Gastroesophageal sphincter (tissue), 4 donors: ENCODE data around the gene C19orf25. TPM values are rescaled to one million over a fixed set of nuclear protein-coding genes. Genes with fewer than 3 reads are reported as not detected.

Source experiments
- ATAC-seq: fragments of 150-250 bp; one replicate; pipeline ENCODE4 v1.9.1; 2016; ENCODE audit warnings: mild to moderate bottlenecking, moderate library complexity
- H3K27ac ChIP-seq, 4 donors: fragments of 200-600 bp; sonication (generic) in 3 of 4; 1 replicate in 3 of 4; 2 replicates in 1 of 4; pipeline ENCODE4 v1.5.1; 2016 to 2019
- H3K27me3 ChIP-seq: fragments of 200-600 bp; sonication (generic); one replicate; pipeline ENCODE4 v1.5.1; 2019
- H3K36me3 ChIP-seq, 2 donors: fragments of 200-600 bp; sonication (generic); one replicate each; pipeline ENCODE4 v1.5.1; 2019; ENCODE audit warnings: control low read depth in 1 of 2
- H3K4me1 ChIP-seq, 3 donors: fragments of 200-600 bp; sonication (generic); 1 replicate in 2 of 3; 2 replicates in 1 of 3; pipeline ENCODE4 v1.5.1; 2016 to 2019; ENCODE audit warnings: control low read depth in 2 of 3
- H3K4me3 ChIP-seq, 2 donors: fragments of 200-600 bp; sonication (generic); one replicate each; pipeline ENCODE4 v1.5.1; 2019; ENCODE audit warnings: mild to moderate bottlenecking in 1 of 2, moderate library complexity in 1 of 2
- H3K9me3 ChIP-seq, 3 donors: fragments of 200-600 bp; sonication (generic); one replicate each; pipeline ENCODE4 v1.5.1; 2017 to 2019; ENCODE audit warnings: control low read depth in 2 of 3
- CTCF ChIP-seq, 4 experiments: fragments of 200-600 bp in 2 of 4; fragments of 450-650 bp in 2 of 4; sonication (generic) in 1 of 4; IDR thresholded peaks; one replicate each; pipeline ENCODE4 v1.5.1; 2017 to 2019; ENCODE audit warnings: antibody characterized with exemption in 4 of 4, mild to moderate bottlenecking in 2 of 4, moderate library complexity in 2 of 4
- EP300 ChIP-seq: sonication (generic); formaldehyde crosslinking; IDR thresholded peaks from one replicate; pipeline ENCODE4 v1.6.1; 2017; ENCODE audit warnings: antibody characterized with exemption, mild to moderate bottlenecking
- POLR2A ChIP-seq, 2 donors: fragments of 450-650 bp; IDR thresholded peaks; one replicate each; pipeline ENCODE4 v1.6.1; 2017; ENCODE audit warnings: antibody characterized with exemption in 2 of 2, mild to moderate bottlenecking in 2 of 2, moderate library complexity in 1 of 2
- POLR2AphosphoS5 ChIP-seq: sonication (generic); formaldehyde crosslinking; IDR thresholded peaks from one replicate; pipeline ENCODE4 v1.6.1; 2017; ENCODE audit warnings: antibody characterized with exemption
- WGBS, 2 donors: methylation state at CpG; one replicate each; pipeline ENCODE4 v1.1.5; 2018; ENCODE audit warnings: low coverage in 1 of 2; 5-methylcytosine and 5-hydroxymethylcytosine counted together
- total RNA-seq, 4 donors: library from RNA; depleted of rRNA; stranded (reverse); fragments of >200 nt; gene quantifications; one replicate each; pipeline ENCODE4 v1.1.0, GENCODE V29; 2016

C19orf25 gene
- total RNA-seq, 4 donors from 2014 or later = 20.6 to 40.0 (median 28.2) TPM

GRCh38 chr19:1471010-1471514 lies 8.0 kb downstream of the C19orf25 start:
- peak overlapping the region in 1 of 2 donors; percentile 51 for H3K4me3 ChIP-seq
- WGBS, 2 donors = no CpG with 5 or more reads among the region's 28 CpGs
- H3K27ac ChIP-seq = no peak overlapping the region
- ATAC-seq = no peak
- H3K36me3 ChIP-seq = peaks cover 0 to 30% of the 10 kb centered on the region in 2 donors
- H3K9me3 ChIP-seq = no peaks in the 10 kb centered on the region
- H3K4me1 ChIP-seq = peaks cover 14 to 91% (median 50%) of the 10 kb centered on the region in 3 donors
- H3K27me3 ChIP-seq = peaks cover 88% of the 10 kb centered on the region
- no peak for TF ChIP-seq POLR2A (IDR thresholded peaks at IDR 0.05)
- no peak for TF ChIP-seq CTCF (IDR thresholded peaks at IDR 0.05)
- no peak for TF ChIP-seq POLR2AphosphoS5
- no peak for TF ChIP-seq EP300

- peak; percentile 32 for ATAC-seq
- Histone ChIP-seq H3K27me3 (peaks cover 94% of the 10 kb centered on the region), H3K4me1 (peaks cover 14 to 97% (median 50%) of the 10 kb centered on the region in 3 donors), H3K36me3 (peaks cover 0 to 30% of the 10 kb centered on the region in 2 donors), H3K27ac (no peak overlapping the region), H3K9me3 (no peaks in the 10 kb centered on the region), H3K4me3 (peak overlapping the region; percentile 4 to 51)
- 0% methylated on average over 2 of the region's 67 CpGs; no CpG with 5 or more reads in 1 of the 2 donors for WGBS, 2 donors
- no peak for TF ChIP-seq POLR2A (IDR thresholded peaks at IDR 0.05)
These were observed 8.6 kb downstream of the C19orf25 start for GRCh38 chr19:1470305-1471009.

DNA sequence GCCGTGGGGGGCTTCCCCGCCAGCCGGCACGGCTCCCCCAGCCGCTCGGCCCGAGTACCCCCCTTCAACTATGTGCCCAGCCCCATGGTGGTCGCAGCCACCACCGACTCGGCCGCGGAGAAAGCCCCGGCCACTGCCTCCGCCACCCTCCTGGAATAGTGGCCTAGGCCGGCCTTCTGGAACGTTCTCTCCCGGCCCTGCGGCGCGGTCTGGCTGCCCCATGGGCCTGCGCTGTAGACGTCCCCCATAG lies 9.0 kb downstream of the C19orf25 start:
- whole genome bisulfite sequencing, 2 donors = no CpG with 5 or more reads among the region's 22 CpGs
- H3K36me3 ChIP-seq = peaks cover 0 to 30% of the 10 kb centered on the region in 2 donors
- peaks cover 99% of the 10 kb centered on the region for H3K27me3 ChIP-seq
- no peak overlapping the region for H3K27ac ChIP-seq
- no peaks in the 10 kb centered on the region for H3K9me3 ChIP-seq
- peak overlapping the region; percentile 4 to 51 for H3K4me3 ChIP-seq
- ATAC-seq = no peak
- peaks cover 14 to 99% (median 50%) of the 10 kb centered on the region in 3 donors for H3K4me1 ChIP-seq
- TF ChIP-seq POLR2A (IDR thresholded peaks at IDR 0.05) (no peak), EP300 (no peak), POLR2AphosphoS5 (no peak), CTCF (IDR thresholded peaks at IDR 0.05) (no peak)

- Histone ChIP-seq H3K27me3 (peaks cover 100% of the 10 kb centered on the region), H3K36me3 (peaks cover 0 to 25% of the 10 kb centered on the region in 2 donors), H3K4me3 (peak overlapping the region in 1 of 2 donors; percentile 51), H3K27ac (no peak overlapping the region), H3K4me1 (peaks cover 14 to 94% (median 50%) of the 10 kb centered on the region in 3 donors), H3K9me3 (no peaks in the 10 kb centered on the region)
- TF ChIP-seq POLR2AphosphoS5 (no peak), CTCF (IDR thresholded peaks at IDR 0.05) (no peak), EP300 (no peak), POLR2A (IDR thresholded peaks at IDR 0.05) (no peak)
- ATAC-seq = no peak
- WGBS, 2 donors = no CpG with 5 or more reads among the region's 117 CpGs
These were observed 9.6 kb downstream of the C19orf25 start for GRCh38 chr19:1469255-1470054.

DNA sequence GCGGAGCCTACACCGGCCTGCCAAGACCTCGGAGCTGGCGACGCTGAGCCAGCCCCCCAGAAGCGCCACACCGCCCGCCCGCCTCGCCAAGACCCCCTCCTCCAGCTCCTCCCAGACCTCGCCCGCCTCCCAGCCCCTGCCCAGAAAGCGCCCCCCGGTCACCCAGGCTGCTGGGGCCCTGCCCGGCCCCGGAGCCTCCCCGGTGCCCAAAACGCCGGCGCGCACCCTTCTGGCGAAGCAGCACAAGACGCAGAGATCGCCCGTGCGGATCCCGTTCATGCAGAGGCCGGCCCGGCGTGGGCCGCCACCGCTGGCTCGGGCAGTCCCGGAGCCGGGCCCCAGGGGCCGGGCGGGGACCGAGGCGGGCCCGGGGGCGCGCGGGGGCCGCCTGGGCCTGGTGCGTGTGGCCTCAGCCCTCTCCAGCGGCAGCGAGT lies 10.2 kb downstream of the C19orf25 start:
- WGBS, 2 donors = no CpG with 5 or more reads among the region's 47 CpGs
- H3K9me3 ChIP-seq = no peaks in the 10 kb centered on the region
- peaks cover 99% of the 10 kb centered on the region for H3K27me3 ChIP-seq
- TF ChIP-seq CTCF (IDR thresholded peaks at IDR 0.05) (no peak), EP300 (no peak), POLR2A (IDR thresholded peaks at IDR 0.05) (no peak), POLR2AphosphoS5 (no peak)
- no peak for ATAC-seq
- no peak overlapping the region for H3K27ac ChIP-seq
- peaks cover 14 to 88% (median 50%) of the 10 kb centered on the region in 3 donors for H3K4me1 ChIP-seq
- peaks cover 0 to 19% of the 10 kb centered on the region in 2 donors for H3K36me3 ChIP-seq
- H3K4me3 ChIP-seq = peak overlapping the region in 1 of 2 donors; percentile 51
